ENCODE data around the gene LMLN.

DNA sequence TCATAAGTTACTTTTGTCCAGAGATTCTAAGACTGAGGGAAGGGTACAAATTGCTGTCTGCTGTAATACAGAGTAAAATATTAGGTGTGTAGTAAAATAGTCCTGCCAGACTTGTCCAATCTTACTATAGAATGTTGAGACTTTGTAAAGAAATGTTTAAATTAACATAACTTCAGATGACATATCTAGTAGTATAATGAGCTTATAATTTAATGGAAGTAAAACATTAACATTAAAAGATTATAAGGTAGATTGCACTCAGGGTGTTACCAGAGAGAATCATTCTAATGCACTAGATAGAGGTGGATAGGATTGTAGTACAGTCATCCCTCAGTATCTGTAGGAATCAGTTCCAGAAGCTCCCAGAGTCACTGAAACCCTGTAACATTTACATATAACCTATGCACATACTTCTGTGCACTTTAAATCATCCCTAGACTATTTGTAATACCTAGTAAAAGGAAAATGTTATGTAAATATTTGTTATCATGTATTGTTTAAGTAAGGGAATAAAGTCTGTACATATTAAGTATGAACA lies 130.8 kb downstream of the LMLN start:
- no peak for TF ChIP-seq CEBPB (IDR thresholded peaks at IDR 0.05)
- no peak for TF ChIP-seq NFIC (IDR thresholded peaks at IDR 0.05)
- no peak for TF ChIP-seq TAF1 (IDR thresholded peaks at IDR 0.05; ENCODE audit: low read depth)
